Measurements from ENCODE around the gene C3orf22. TPM values are rescaled to one million over a fixed set of nuclear protein-coding genes. Genes with fewer than 3 reads are reported as not detected.
"Not testable (repeated sequence)": the region's sequence is repeated elsewhere in the genome, so short reads cannot be mapped to it uniquely, and the experiment has no call there.

Gene C3orf22, protein sequence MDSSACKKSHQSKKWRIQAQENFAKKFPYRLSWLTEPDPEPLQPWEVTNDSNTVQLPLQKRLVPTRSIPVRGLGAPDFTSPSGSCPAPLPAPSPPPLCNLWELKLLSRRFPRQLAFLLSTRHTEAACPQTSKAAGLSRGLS
- 0.49 TPM for polyA plus RNA-seq (2013)

DNA sequence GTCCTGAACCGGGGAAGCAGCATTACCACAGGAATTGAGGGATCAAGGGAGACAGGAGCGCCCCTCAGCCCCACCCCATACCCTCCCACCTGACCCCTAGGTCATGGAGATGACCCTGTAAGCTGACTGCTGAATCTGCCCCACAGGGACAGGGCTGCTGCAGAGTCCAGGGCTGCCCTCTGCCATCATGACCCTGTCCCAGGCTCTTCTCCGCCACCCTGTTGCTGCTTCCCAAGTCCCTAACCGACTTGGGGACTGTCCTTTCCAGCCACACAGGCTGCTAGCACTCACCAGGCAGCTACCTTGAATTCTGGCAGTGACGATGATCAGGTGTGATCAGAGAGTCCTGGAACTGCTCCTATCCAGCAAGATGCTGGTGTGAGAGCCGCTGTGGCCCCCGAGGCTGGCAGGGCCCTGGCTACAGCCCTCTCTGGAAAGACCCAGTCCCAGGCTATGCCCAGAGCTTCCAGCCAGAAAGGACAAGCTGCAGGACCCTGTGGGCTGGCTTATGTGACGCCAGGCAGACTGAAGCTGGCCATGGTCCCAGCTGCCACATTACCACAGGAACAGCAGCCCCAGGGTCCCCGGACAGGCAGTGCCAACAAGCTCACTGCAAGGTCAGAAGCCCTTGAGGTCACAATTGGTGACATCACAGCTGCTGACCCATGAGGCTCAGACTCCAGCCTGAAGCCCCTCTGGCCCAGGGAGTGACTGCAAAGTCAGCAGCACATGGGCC lies at the start of gene C3orf22:
Gene C3orf22, minus strand, starts transcription at position 597 of the 736 bp plus-strand sequence. CDS start 5,542 bp downstream, outside the sequence.
- H3K9me3 ChIP-seq (ENCODE audit: control extremely low read depth in 1 of 5, control insufficient read depth in 4 of 5, insufficient read depth in 2 of 5, low read depth in 1 of 5, low read length in 4 of 5) = peaks cover 0 to 14% (median 0%) of the 10 kb centered on the region in 5 experiments
- no peak within 1 kb of the TSS for H3K4me3 ChIP-seq (ENCODE audit: control insufficient read depth in 1 of 7, extremely low read depth in 1 of 7, insufficient read depth in 4 of 7, low read depth in 2 of 7, low read length in 6 of 7)
- H3K27ac ChIP-seq (ENCODE audit: insufficient read depth in 1 of 2, low read depth in 1 of 2, low read length in 2 of 2, poor library complexity in 1 of 2, severe bottlenecking in 2 of 2) = no peak within 1 kb of the TSS
- peaks cover 0 to 2% (median 0%) of the 10 kb centered on the region in 4 experiments for H3K4me1 ChIP-seq (ENCODE audit: control extremely low read depth in 1 of 4, control insufficient read depth in 4 of 4, insufficient read depth in 4 of 4, low read length in 3 of 4)
- ChIA-PET POLR2A (no interaction called here), CTCF (interaction anchor here (1.0 kb wide), 1 partner anchor 35 kb away, joined by 4 read pairs; no protein-coding TSS in a partner anchor)
- no peaks in the 10 kb centered on the region for H3K27me3 ChIP-seq (replicated peaks in 2 of 5; ENCODE audit: control insufficient read depth in 4 of 5, insufficient read depth in 5 of 5, low read length in 4 of 5)
- 92% methylated on average over 7 of the region's 9 CpGs for WGBS (ENCODE audit: insufficient coverage)
- H3K36me3 ChIP-seq (ENCODE audit: control insufficient read depth in 4 of 4, insufficient read depth in 4 of 4, low read length in 3 of 4) = no peaks in the 10 kb centered on the region
- DNase-seq = no peak

DNA sequence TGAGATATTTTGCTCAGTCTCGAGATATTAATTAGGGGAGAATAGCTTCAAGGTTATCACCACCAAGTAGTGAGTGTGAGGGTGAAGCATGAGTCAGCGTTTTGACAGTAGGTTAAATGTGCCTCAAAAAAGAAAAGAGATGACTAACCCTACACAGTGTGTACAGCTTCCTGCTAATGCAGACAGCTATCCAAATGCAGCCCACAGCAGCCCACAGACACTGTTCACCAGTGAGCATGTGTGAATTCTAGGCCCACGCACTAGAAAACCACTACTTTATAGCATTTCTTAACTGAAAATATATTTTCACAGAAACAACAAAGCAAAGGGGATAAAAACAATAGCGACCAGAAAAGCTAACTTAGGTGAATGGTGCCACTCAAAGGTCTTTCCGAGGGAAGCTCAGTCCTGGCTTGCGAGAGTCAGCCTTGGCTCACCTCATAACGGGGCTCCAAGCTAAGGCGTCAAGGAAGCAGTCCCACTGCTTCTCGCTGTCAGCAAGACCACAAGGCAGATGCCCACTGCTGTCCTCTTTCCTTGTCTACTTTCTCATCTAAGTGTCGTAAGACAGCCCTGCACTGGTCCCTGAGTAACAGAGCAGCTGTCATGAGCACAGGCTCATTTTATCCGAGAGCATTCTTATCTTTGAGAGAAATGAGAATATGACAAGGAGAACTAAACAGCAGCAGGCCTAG lies 48.6 kb upstream of the C3orf22 start:
- Histone ChIP-seq H3K9me3 (ENCODE audit: control extremely low read depth in 1 of 5, control insufficient read depth in 4 of 5, insufficient read depth in 2 of 5, low read depth in 1 of 5, low read length in 4 of 5) (peaks cover 0 to 3% (median 0%) of the 10 kb centered on the region in 5 experiments), H3K36me3 (ENCODE audit: control insufficient read depth in 4 of 4, insufficient read depth in 4 of 4, low read length in 3 of 4) (peaks cover 22 to 60% (median 38%) of the 10 kb centered on the region in 4 experiments), H3K4me1 (ENCODE audit: control extremely low read depth in 1 of 4, control insufficient read depth in 4 of 4, insufficient read depth in 4 of 4, low read length in 3 of 4) (peaks cover 3 to 14% (median 10%) of the 10 kb centered on the region in 4 experiments), H3K4me3 (ENCODE audit: control insufficient read depth in 1 of 7, extremely low read depth in 1 of 7, insufficient read depth in 4 of 7, low read depth in 2 of 7, low read length in 6 of 7) (no peak overlapping the region), H3K27ac (ENCODE audit: insufficient read depth in 1 of 2, low read depth in 1 of 2, low read length in 2 of 2, poor library complexity in 1 of 2, severe bottlenecking in 2 of 2) (peak overlapping the region in 1 of 2 experiments; percentile 6), H3K27me3 (replicated peaks in 2 of 5; ENCODE audit: control insufficient read depth in 4 of 5, insufficient read depth in 5 of 5, low read length in 4 of 5) (no peaks in the 10 kb centered on the region)
- WGBS (ENCODE audit: insufficient coverage) = 75% methylated on average over 8 of the region's 11 CpGs
- CTCF ChIA-PET = interaction anchor here (0.8 to 1.8 kb wide), 3 partner anchors 9 to 85 kb away, joined by 3 to 8 read pairs (median 5); no protein-coding TSS in a partner anchor
- DNase-seq = peak; percentile 59 to 85 (median 81)
- POLR2A ChIA-PET = no interaction called here

DNA sequence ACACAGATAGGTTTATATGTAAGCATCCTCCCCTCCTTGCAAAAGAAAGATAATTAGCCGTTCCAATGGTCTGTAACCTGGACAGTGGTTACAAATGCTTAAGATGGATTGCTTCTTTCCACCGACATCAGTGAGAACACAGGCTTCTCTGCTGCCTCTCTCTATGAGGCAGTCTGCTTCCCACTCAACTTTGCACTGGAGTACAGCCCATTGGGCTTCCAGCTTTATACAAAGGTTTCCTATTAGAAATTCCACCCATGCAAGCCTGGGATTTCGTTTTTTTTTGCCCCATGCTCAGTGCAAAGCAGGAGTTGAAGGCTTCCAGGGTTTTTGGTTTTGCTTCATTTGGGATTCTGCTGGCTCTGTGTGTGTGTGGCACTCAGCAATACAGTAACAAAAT lies 47.3 kb upstream of the C3orf22 start:
- Histone ChIP-seq H3K4me1 (ENCODE audit: control extremely low read depth in 1 of 4, control insufficient read depth in 4 of 4, insufficient read depth in 4 of 4, low read length in 3 of 4) (peaks cover 3 to 12% (median 9%) of the 10 kb centered on the region in 4 experiments), H3K36me3 (ENCODE audit: control insufficient read depth in 4 of 4, insufficient read depth in 4 of 4, low read length in 3 of 4) (peaks cover 22 to 60% (median 36%) of the 10 kb centered on the region in 4 experiments), H3K4me3 (ENCODE audit: control insufficient read depth in 1 of 7, extremely low read depth in 1 of 7, insufficient read depth in 4 of 7, low read depth in 2 of 7, low read length in 6 of 7) (no peak overlapping the region), H3K27me3 (replicated peaks in 2 of 5; ENCODE audit: control insufficient read depth in 4 of 5, insufficient read depth in 5 of 5, low read length in 4 of 5) (no peaks in the 10 kb centered on the region), H3K9me3 (ENCODE audit: control extremely low read depth in 1 of 5, control insufficient read depth in 4 of 5, insufficient read depth in 2 of 5, low read depth in 1 of 5, low read length in 4 of 5) (peaks cover 0 to 3% (median 0%) of the 10 kb centered on the region in 5 experiments), H3K27ac (ENCODE audit: insufficient read depth in 1 of 2, low read depth in 1 of 2, low read length in 2 of 2, poor library complexity in 1 of 2, severe bottlenecking in 2 of 2) (no peak overlapping the region)
- WGBS (ENCODE audit: insufficient coverage) = 100% methylated on average over 2 of the region's 3 CpGs
- ChIA-PET POLR2A (interaction anchor here (0.7 kb wide), 1 partner anchor 1341 kb away, joined by 3 read pairs; no protein-coding TSS in a partner anchor), CTCF (interaction anchor here (0.6 to 1.8 kb wide), 2 partner anchors 83 to 116 kb away, joined by 3 to 8 read pairs; no protein-coding TSS in a partner anchor)
- DNase-seq = no peak

DNA sequence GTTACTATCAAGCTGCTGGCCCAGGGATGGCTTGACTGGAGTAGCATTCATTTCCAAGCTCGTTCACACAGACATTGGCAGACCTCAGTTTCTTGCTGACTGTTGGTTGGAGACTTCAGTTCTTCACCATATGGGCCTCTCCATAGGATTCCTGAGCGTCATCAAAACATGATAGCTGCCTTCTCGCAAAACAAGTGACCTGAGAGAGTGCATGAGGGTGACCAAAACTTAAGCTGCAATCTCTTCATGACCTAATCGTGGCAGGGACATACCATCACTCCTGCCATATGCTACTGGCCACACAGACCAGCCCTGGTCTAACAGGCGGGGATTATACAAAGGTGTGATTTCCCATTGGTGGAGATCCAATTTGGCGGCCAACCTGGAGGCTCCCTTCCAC lies 46.0 kb upstream of the C3orf22 start:
- WGBS (ENCODE audit: insufficient coverage) = 99% methylated on average over 5 of the region's 6 CpGs
- CTCF ChIA-PET = interaction anchor here (0.9 kb wide), 1 partner anchor 29 kb away, joined by 3 read pairs; no protein-coding TSS in a partner anchor

DNA sequence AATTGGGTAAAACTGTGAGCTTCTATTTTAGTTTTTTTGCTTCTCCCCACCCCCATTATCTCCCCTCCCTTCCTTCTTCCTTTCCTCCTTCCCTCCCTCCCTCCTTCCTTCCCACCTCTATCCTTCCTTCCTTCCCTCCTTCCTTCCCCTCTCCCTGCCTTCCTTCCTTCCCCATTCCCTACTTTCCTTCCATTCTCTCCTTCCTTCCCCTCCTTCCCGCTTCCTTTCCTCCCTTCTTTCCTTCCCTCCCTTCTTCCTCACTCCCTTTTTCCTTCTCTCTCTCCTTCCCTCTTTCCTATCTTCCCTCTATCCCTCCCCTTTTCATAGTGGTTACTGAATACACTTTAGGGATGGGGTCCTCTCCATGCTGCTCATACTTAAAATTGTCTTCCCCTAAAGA lies 40.4 kb upstream of the C3orf22 start:
- no peaks in the 10 kb centered on the region for H3K27me3 ChIP-seq (replicated peaks in 2 of 5; ENCODE audit: control insufficient read depth in 4 of 5, insufficient read depth in 5 of 5, low read length in 4 of 5)
- peaks cover 0 to 12% (median 2%) of the 10 kb centered on the region in 5 experiments for H3K9me3 ChIP-seq (ENCODE audit: control extremely low read depth in 1 of 5, control insufficient read depth in 4 of 5, insufficient read depth in 2 of 5, low read depth in 1 of 5, low read length in 4 of 5)
- no peak overlapping the region for H3K4me3 ChIP-seq (ENCODE audit: control insufficient read depth in 1 of 7, extremely low read depth in 1 of 7, insufficient read depth in 4 of 7, low read depth in 2 of 7, low read length in 6 of 7)
- WGBS (ENCODE audit: insufficient coverage) = 0% methylated on average over 1 of the region's 1 CpG
- no peak for DNase-seq
- no peak overlapping the region for H3K27ac ChIP-seq (ENCODE audit: insufficient read depth in 1 of 2, low read depth in 1 of 2, low read length in 2 of 2, poor library complexity in 1 of 2, severe bottlenecking in 2 of 2)
- H3K36me3 ChIP-seq (ENCODE audit: control insufficient read depth in 4 of 4, insufficient read depth in 4 of 4, low read length in 3 of 4) = peaks cover 5 to 10% (median 7%) of the 10 kb centered on the region in 4 experiments
- no peaks in the 10 kb centered on the region for H3K4me1 ChIP-seq (ENCODE audit: control extremely low read depth in 1 of 4, control insufficient read depth in 4 of 4, insufficient read depth in 4 of 4, low read length in 3 of 4)
- ChIA-PET POLR2A (no interaction called here), CTCF (interaction anchor here (1.2 kb wide), 1 partner anchor 28 kb away, joined by 3 read pairs; no protein-coding TSS in a partner anchor)

More for the DNA sequence above, 46.0 kb upstream of the C3orf22 start:
- Histone ChIP-seq H3K36me3 (ENCODE audit: control insufficient read depth in 4 of 4, insufficient read depth in 4 of 4, low read length in 3 of 4) (peaks cover 12 to 48% (median 28%) of the 10 kb centered on the region in 4 experiments), H3K27ac (ENCODE audit: insufficient read depth in 1 of 2, low read depth in 1 of 2, low read length in 2 of 2, poor library complexity in 1 of 2, severe bottlenecking in 2 of 2) (no peak overlapping the region), H3K4me1 (ENCODE audit: control extremely low read depth in 1 of 4, control insufficient read depth in 4 of 4, insufficient read depth in 4 of 4, low read length in 3 of 4) (peaks cover 3 to 12% (median 9%) of the 10 kb centered on the region in 4 experiments), H3K9me3 (ENCODE audit: control extremely low read depth in 1 of 5, control insufficient read depth in 4 of 5, insufficient read depth in 2 of 5, low read depth in 1 of 5, low read length in 4 of 5) (peaks cover 0 to 3% (median 0%) of the 10 kb centered on the region in 5 experiments), H3K4me3 (ENCODE audit: control insufficient read depth in 1 of 7, extremely low read depth in 1 of 7, insufficient read depth in 4 of 7, low read depth in 2 of 7, low read length in 6 of 7) (no peak overlapping the region), H3K27me3 (replicated peaks in 2 of 5; ENCODE audit: control insufficient read depth in 4 of 5, insufficient read depth in 5 of 5, low read length in 4 of 5) (no peaks in the 10 kb centered on the region)
- DNase-seq = no peak
- POLR2A ChIA-PET = no interaction called here

DNA sequence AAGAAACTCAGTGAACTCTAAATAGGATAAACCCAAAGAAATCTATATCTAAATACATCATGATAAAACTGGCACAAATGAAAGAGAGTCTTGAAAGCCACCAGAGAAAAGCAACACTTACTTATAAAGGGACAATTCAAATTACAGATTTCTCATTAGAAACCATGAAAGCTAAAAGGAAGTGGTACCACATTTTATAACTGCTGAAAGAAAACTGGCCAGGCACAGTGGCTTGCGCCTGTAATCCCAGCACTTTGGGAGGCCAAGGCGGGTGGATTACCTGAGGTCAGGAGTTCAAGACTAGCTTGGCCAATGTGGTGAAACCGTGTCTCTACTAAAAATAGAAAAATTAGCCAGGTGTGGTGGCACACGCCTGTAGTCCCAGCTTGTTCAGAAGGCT lies 36.7 kb upstream of the C3orf22 start:
- H3K9me3 ChIP-seq (ENCODE audit: control extremely low read depth in 1 of 5, control insufficient read depth in 4 of 5, insufficient read depth in 2 of 5, low read depth in 1 of 5, low read length in 4 of 5) = peaks cover 2 to 27% (median 9%) of the 10 kb centered on the region in 5 experiments
- H3K27me3 ChIP-seq (replicated peaks in 2 of 5; ENCODE audit: control insufficient read depth in 4 of 5, insufficient read depth in 5 of 5, low read length in 4 of 5); H3K4me3 ChIP-seq (ENCODE audit: control insufficient read depth in 1 of 7, extremely low read depth in 1 of 7, insufficient read depth in 4 of 7, low read depth in 2 of 7, low read length in 6 of 7); POLR2A ChIA-PET; CTCF ChIA-PET; H3K4me1 ChIP-seq (ENCODE audit: control extremely low read depth in 1 of 4, control insufficient read depth in 4 of 4, insufficient read depth in 4 of 4, low read length in 3 of 4); H3K36me3 ChIP-seq (ENCODE audit: control insufficient read depth in 4 of 4, insufficient read depth in 4 of 4, low read length in 3 of 4); H3K27ac ChIP-seq (ENCODE audit: insufficient read depth in 1 of 2, low read depth in 1 of 2, low read length in 2 of 2, poor library complexity in 1 of 2, severe bottlenecking in 2 of 2): not testable (repeated sequence)
- 97% methylated on average over 4 of the region's 4 CpGs for WGBS (ENCODE audit: insufficient coverage)
- DNase-seq = peak in 2 of 3 donors; percentile 8 to 30

All from common myeloid progenitor, CD34-positive (primary cell).